ENCODE measurements around the gene COBL.

DNA sequence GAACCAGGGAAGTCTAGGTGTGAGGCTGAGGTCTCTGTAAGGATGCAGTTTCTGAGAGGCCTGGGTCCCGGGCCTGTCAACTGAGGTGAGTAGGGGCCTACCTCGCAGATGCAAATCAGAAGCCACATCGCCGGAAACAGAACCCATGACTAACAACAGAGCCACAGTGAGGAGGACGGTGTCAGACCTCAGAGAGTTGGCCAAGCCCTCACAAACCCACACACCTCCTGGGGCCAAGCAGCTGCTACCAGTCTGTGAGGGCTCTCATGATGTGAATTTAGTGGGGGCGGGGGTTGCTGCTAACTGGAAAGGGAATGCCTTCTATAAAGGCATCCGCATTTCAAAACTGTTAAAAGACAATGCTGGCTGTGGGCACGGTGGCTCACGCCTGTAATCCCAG, 103.0 kb downstream of the COBL start:
- TF ChIP-seq, protein P1, sequence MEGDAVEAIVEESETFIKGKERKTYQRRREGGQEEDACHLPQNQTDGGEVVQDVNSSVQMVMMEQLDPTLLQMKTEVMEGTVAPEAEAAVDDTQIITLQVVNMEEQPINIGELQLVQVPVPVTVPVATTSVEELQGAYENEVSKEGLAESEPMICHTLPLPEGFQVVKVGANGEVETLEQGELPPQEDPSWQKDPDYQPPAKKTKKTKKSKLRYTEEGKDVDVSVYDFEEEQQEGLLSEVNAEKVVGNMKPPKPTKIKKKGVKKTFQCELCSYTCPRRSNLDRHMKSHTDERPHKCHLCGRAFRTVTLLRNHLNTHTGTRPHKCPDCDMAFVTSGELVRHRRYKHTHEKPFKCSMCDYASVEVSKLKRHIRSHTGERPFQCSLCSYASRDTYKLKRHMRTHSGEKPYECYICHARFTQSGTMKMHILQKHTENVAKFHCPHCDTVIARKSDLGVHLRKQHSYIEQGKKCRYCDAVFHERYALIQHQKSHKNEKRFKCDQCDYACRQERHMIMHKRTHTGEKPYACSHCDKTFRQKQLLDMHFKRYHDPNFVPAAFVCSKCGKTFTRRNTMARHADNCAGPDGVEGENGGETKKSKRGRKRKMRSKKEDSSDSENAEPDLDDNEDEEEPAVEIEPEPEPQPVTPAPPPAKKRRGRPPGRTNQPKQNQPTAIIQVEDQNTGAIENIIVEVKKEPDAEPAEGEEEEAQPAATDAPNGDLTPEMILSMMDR (conservative IDR thresholded peaks at IDR 0.05; ENCODE audit: low read depth, low read length), result no peak
- TF ChIP-seq EZH2 (IDR thresholded peaks at IDR 0.05; ENCODE audit: low read length, unreplicated experiment) (no peak), EZH2phosphoT487 (IDR thresholded peaks at IDR 0.05; ENCODE audit: borderline replicate concordance, low read length) (no peak)

Data from PC-3 (cell line).